ENCODE results near the gene SLC9A3. TPM values are rescaled to one million over a fixed set of nuclear protein-coding genes. Genes with fewer than 3 reads are reported as not detected.

The SLC9A3 gene
- total RNA-seq, 4 donors from 2014 or later, result 2.4 to 3.8 (median 3.5) TPM

DNA sequence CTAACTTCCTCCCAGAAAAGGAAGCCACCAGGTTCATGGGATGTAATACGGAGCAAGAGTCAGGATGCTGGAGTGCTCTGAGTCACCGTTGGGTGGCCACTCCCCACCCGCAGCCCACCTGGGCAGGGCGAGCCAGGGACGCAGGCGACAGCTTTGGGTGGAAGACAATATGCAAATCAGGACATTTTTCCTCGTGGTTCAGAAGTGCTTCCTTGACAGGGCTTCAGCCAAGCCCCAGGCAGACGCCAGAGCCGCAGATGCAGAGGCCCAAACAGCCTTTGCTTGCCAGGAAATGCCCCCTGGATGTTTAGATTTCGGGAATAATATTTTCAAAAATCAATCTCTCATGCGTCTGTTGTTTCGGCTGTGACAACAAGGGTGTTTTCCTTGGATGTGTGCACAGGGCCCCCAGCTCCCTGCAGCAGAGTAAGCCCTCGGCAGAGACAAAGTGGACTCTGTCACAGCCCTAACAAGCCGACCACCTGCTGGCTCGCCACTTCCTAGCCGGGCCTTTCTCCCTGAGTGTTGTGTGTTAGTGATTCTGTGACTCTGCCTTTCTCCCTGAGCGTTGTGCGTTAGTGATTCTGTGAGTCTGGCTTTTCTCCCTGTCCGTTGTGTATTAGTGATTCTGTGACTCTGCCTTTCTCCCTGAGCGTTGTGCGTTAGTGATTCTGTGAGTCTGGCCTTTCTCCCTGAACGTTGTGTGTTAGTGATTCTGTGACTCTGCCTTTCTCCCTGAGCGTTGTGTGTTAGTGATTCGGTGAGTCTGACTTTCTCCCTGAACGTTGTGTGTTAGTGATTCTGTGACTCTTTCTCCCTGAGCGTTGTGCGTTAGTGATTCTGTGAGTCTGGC, 11.8 kb upstream of the SLC9A3 start:
- DNase-seq, result no peak
- peaks cover 0 to 96% (median 6%) of the 10 kb centered on the region in 4 donors for H3K27me3 ChIP-seq
- 54 to 64% methylated on average over 19 to 21 of the region's 27 CpGs for WGBS, 2 donors

GRCh38 chr5:534743-535671, 10.8 kb upstream of the SLC9A3 start:
- TF ChIP-seq POLR2A (IDR thresholded peaks at IDR 0.05), result no peak
- TF ChIP-seq CTCF (IDR thresholded peaks at IDR 0.05), result no peak
- Histone ChIP-seq H3K27ac (no peak overlapping the region), H3K9me3 (no peaks in the 10 kb centered on the region), H3K4me3 (no peak overlapping the region), H3K27me3 (peaks cover 0 to 96% (median 3%) of the 10 kb centered on the region in 4 donors), H3K4me1 (peaks cover 0 to 16% (median 0%) of the 10 kb centered on the region in 3 donors), H3K36me3 (no peaks in the 10 kb centered on the region)
- DNase-seq, result no peak
- intact Hi-C loops (cut with DNase I), result no loop called here
- WGBS, 2 donors, result 91 to 95% methylated on average over 6 to 7 of the region's 41 CpGs

More for the DNA sequence above, 11.8 kb upstream of the SLC9A3 start:
- TF ChIP-seq POLR2A (IDR thresholded peaks at IDR 0.05), result no peak
- no peak for TF ChIP-seq CTCF (IDR thresholded peaks at IDR 0.05)
- intact Hi-C loops (cut with DNase I), result no loop called here
- no peak overlapping the region for H3K4me3 ChIP-seq
- H3K9me3 ChIP-seq, result no peaks in the 10 kb centered on the region
- H3K4me1 ChIP-seq, result peaks cover 0 to 19% (median 0%) of the 10 kb centered on the region in 3 donors
- H3K27ac ChIP-seq, result no peak overlapping the region
- H3K36me3 ChIP-seq, result no peaks in the 10 kb centered on the region

DNA sequence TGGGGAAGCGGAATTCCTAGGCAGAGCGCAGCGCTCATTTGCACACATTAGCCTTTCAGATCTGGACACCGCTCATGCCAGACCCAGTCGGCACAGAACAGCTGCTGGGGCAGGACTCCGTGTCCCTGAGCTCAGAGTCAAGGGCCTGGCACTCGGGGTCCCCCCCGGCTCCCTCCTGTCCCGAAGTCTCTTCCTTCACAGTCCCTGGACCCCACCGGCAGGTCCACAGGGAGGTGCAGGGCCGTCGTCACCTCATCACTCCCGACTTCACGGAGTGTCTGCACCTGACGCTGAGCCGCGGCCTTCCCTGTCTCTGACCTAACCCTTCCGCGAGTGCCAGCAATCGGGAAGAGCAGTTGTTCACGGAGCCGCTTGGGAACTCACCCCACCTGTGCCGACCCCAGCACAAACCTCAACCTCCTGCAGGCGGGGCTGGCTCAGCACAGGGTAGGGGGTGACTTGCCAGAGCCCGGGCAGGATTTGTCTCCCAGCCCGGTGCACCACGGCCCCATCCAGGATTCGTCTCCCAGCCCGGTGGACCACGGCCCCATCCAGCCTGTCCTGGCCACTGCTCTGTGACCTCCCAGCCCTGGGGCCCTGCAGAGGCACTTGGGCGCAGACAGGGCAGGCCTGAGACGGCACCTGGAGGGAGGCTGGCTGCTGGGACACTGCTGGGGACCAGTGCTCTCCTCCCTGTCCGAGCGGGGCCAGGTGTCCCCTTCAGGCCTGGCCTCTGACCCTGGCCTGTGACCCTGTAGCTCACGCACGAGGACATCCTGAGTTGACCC, 9.9 kb upstream of the SLC9A3 start:
- intact Hi-C loops (cut with DNase I), result no loop called here
- DNase-seq, result no peak
- Histone ChIP-seq H3K27ac (no peak overlapping the region), H3K4me3 (no peak overlapping the region), H3K9me3 (no peaks in the 10 kb centered on the region), H3K27me3 (peaks cover 0 to 96% (median 2%) of the 10 kb centered on the region in 4 donors), H3K36me3 (no peaks in the 10 kb centered on the region), H3K4me1 (peaks cover 0 to 9% (median 0%) of the 10 kb centered on the region in 3 donors)
- WGBS, 2 donors, result 33 to 80% methylated on average over 1 to 15 of the region's 36 CpGs
- TF ChIP-seq POLR2A (IDR thresholded peaks at IDR 0.05) (no peak), CTCF (IDR thresholded peaks at IDR 0.05) (no peak)

GRCh38 chr5:533243-533954, 9.2 kb upstream of the SLC9A3 start:
- peaks cover 0 to 96% (median 3%) of the 10 kb centered on the region in 4 donors for H3K27me3 ChIP-seq
- no peak for TF ChIP-seq CTCF (IDR thresholded peaks at IDR 0.05)
- no peak for TF ChIP-seq POLR2A (IDR thresholded peaks at IDR 0.05)
- no peak overlapping the region for H3K27ac ChIP-seq
- DNase-seq, result no peak
- no peaks in the 10 kb centered on the region for H3K9me3 ChIP-seq
- 67 to 80% methylated on average over 3 to 6 of the region's 24 CpGs for WGBS, 2 donors
- intact Hi-C loops (cut with DNase I), result no loop called here
- no peaks in the 10 kb centered on the region for H3K36me3 ChIP-seq
- H3K4me3 ChIP-seq, result no peak overlapping the region
- H3K4me1 ChIP-seq, result peaks cover 3 to 10% (median 7%) of the 10 kb centered on the region in 3 donors

All from esophagus squamous epithelium (tissue), 5 donors.